Lung microvascular endothelial cell (primary cell): Measurements from ENCODE around the gene PLA2G4A. TPM values are rescaled to one million over a fixed set of nuclear protein-coding genes. Genes with fewer than 3 reads are reported as not detected.
A peak's percentile ranks its signal among the peaks of the same experiment; 100 is the strongest.

Experiments used
- DNase-seq, 2 donors: peaks; one replicate each; pipeline versions ENCODE4 v3.0.0 to v3.0.0-alpha.2; 2010; ENCODE audit warnings: low read depth in 2 of 2
- total RNA-seq: library from RNA; depleted of rRNA; stranded (reverse); fragments of >200 nt; gene quantifications from 2 replicates; pipeline ENCODE4 v1.2.1, GENCODE V29; 2014

Gene PLA2G4A
- 15.1 and 16.8 TPM in 2 replicates for total RNA-seq

DNA sequence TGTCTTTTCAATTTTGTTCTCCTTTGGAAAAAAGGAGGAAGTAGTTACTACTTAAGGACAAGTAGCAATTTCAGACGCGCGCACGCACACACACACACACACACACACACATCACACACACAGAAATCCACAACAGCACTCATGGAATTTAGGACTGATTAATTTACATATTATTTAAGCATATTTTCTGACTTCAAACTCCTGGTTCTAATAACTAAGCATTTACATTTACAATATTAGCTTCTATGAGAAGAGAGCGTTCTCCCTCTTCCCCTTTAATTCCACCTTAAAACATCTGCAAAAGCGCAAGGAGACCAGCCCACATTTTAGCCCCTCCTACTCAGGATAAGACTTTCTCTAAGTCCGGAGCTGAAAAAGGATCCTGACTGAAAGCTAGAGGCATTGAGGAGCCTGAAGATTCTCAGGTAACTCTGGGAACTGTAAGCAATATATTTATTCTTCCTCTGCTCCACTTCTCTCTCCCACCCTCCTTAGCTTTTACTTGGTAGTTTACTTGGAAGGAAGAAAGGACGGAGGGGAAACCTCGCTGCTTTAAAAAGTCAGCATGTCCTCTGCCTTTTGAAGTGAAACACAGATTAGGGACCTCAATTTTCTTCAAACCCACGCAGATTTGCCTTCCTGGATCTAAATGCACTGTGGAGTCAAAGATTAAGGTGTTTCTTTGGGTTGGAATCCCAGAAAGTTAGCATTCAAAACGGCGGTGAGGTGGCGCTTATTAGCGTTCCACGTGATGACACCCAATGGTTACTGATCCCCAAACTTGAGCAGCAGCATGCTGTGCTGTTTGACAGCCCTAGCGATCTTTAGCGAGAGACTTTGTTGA, at the start of gene PLA2G4A:
Gene PLA2G4A, plus strand, starts transcription at position 339 of the 844 bp plus-strand sequence. CDS start 25,406 bp downstream, outside the sequence.
- DNase-seq = peak; percentile 47 to 62

DNA sequence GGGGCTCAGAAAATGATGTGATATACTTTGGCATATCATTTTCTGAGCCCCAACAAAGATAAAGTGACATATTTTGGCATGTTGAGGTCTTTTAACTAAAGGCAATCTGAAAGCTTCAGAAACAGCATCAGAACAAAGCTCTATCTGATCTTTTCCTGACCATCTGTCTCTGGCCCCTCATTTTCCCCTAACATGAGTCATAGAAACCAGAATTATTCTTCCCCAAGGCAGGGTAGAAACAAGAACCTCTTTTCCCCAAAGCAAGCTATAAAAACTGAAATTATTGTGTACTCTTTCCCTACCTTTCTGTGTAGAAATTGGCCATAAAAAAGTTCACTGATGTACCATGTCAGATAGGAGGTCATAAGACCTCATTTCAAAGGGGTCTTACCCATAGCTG, 48.7 kb upstream of the PLA2G4A start:
- DNase-seq = no peak

- no peak for DNase-seq
Observed at GRCh38 chr1:186781730-186782129, 47.0 kb upstream of the PLA2G4A start.

DNA sequence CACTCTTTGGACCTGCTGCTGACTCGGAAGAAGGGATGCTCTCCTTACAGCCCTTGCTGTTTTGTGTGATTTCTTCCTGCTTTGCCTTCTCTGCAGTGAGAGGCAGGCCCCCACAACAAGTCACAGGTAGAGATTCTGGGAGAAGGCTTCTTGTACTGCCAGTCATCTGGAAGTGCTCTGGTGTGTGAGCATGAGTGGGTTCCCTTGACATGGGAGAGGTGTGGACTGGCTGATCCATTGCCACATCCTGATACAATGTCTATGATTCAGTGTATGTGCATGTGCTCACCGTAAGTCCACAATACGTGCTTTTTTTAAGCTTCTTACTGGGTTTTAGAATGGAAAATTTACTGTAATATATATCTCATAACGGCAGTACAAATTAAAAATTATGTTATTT, 46.0 kb upstream of the PLA2G4A start:
- DNase-seq = no peak

GRCh38 chr1:186783193-186783592, 45.6 kb upstream of the PLA2G4A start:
- DNase-seq = no peak

DNA sequence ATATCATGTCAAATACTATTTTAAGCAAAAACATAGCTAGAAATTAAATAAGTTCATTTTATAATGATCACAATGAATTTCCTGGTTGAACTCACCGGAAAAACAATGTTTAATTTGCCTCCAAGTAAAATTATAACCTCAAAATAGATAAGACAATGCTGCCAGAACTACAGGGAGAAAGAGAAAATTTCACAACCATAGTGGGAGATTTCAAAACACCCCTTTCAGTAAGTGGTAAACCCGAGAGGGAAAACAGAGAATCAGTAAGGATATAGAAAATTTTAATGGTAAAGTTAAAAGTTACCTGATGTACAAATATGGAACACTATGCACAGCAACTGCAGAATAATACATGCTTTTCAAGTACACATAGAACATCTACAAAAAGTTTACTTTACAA, 43.2 kb upstream of the PLA2G4A start:
- DNase-seq = no peak

DNA sequence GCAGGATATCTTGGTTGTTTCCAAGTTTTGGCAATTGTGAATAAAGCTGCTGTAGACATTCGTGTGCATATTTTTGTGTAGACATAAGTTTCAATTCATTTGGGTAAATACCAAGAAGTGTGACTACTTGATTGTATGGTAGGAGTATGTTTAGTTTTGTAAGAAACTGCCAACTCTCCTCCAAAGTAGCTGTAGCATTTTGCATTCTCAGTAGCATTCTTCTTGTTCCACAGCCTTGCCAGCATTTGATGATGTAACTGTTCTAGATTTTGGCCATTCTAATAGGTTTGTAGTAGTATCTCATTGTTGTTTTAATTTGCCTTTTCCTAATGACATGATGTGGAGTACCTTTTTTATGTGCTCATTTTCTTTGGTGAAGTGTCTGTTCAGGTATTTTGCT, 38.6 kb upstream of the PLA2G4A start:
- DNase-seq = no peak

GRCh38 chr1:186792870-186793581, 35.7 kb upstream of the PLA2G4A start:
- no peak for DNase-seq

DNA sequence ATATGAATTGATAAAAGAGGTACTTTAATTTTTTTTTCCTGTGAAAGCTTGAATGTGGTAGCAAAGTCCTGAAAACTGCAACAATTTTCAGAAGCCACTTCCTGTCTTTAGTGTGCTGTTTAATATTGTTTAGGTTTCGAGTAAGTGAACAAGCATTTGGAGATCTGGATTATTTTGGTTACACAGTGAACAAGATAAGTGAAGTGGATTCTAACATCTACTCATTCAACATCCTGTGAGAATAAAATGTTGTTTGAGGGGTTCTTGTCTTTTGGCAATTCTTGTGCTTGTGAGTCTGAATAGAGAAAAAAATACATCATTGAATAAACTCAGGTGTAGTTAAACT, 35.2 kb upstream of the PLA2G4A start:
- DNase-seq = no peak

GRCh38 chr1:186798960-186799688, 29.6 kb upstream of the PLA2G4A start:
- no peak for DNase-seq

DNA sequence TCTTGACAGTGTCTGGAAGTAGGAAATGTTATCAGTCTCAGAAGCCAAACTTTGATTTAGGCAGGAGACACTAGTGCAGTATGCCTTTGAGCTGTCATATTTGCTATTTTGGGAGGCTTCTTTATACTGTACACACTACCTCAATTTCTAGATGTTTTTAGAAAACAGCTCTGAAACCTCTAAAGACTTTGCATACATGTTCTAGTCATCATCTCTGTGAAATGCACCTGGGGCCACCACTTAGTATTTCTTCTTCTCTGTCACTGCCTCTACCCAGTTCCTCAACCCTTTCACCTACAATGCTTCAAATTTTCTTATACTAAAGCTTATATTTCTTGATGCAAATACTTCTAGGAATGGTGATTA, 29.1 kb upstream of the PLA2G4A start:
- no peak for DNase-seq

- no peak for DNase-seq
Observed at GRCh38 chr1:186802388-186802787, 26.4 kb upstream of the PLA2G4A start.

- DNase-seq = no peak
Observed at GRCh38 chr1:186804679-186805078, 24.1 kb upstream of the PLA2G4A start.

- DNase-seq = peak; percentile 33 to 72
Observed at GRCh38 chr1:186806477-186806876, 22.3 kb upstream of the PLA2G4A start.

GRCh38 chr1:186807163-186807562, 21.6 kb upstream of the PLA2G4A start:
- DNase-seq = no peak

- DNase-seq = no peak
Observed at GRCh38 chr1:186811892-186812291, 16.9 kb upstream of the PLA2G4A start.

GRCh38 chr1:186812570-186812969, 16.2 kb upstream of the PLA2G4A start:
- DNase-seq = no peak

- DNase-seq = no peak
Observed at GRCh38 chr1:186813420-186813819, 15.3 kb upstream of the PLA2G4A start.

- DNase-seq = peak in 1 of 2 donors; percentile 6
Observed at GRCh38 chr1:186819126-186819525, 9.6 kb upstream of the PLA2G4A start.

- DNase-seq = no peak
Observed at GRCh38 chr1:186819563-186819962, 9.2 kb upstream of the PLA2G4A start.

DNA sequence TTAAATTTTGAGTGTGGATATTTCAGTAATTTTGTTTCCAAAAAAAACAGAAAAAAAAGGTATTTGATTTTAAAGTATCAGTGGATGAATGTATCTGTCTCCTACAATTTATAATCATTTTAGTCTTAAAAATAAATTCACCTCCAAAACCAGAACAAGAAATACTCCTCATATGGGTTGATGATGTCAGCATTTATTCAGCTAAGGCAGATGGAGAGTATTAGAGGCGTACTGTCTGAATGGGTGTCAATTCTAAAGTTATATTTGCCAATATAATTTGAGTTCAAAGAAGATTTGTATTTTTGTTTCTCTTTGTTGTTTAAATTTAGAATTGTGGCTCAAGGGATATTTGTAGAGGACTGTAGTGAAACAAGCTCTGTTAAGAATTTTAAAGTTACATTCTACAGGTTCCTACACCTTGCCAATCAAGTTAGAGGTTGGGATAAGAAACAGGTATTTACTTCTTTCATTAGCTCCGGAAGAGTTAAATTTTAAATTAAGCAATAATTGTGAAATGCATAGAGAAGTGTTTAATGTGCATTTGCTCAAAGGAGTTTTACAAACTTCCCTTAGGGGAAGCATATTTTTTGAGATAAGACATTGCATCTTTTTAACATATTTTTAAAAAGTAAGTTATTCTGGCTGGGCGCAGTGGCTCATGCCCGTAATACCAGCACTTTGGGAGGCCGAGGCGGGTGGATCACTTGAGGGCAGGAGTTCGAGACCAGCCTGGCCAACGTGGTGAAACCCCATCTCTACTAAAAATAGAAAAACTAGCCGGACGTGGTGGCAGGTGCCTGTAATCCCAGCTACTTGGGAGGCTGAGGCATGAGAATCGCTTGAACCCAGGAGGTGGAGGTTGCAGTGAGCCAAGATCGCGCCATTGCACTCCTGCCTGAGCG, 1.2 kb downstream of the PLA2G4A start:
- DNase-seq = no peak
